Mesenchymal stem cell (in vitro differentiated cells and primary cell): ENCODE data around the gene PLA2G6.
A peak's percentile ranks its signal among the peaks of the same experiment; 100 is the strongest.

Experiments used
- DNase-seq: peaks from one replicate; pipeline ENCODE4 v3.0.0-alpha.2; 2013
- H2AFZ ChIP-seq: one replicate; pipeline ENCODE4 v1.6.1; 2013; ENCODE audit warnings: low read depth, mild to moderate bottlenecking, control low read depth, inconsistent platforms, low read length, moderate library complexity
- H2AK5ac ChIP-seq: 2 replicates; pipeline ENCODE4 v1.6.1; 2013; ENCODE audit warnings: low read length, moderate library complexity, mild to moderate bottlenecking, inconsistent platforms; ENCODE audit not compliant: severe bottlenecking
- H2BK120ac ChIP-seq: one replicate; pipeline ENCODE4 v1.6.1; 2013; ENCODE audit warnings: low read depth, mild to moderate bottlenecking, inconsistent platforms, low read length, moderate library complexity
- H2BK12ac ChIP-seq, 2 experiments: one replicate each; pipeline ENCODE4 v1.6.1; 2013; ENCODE audit warnings: inconsistent platforms in 2 of 2, low read length in 2 of 2, mild to moderate bottlenecking in 2 of 2, moderate library complexity in 2 of 2, control low read depth in 1 of 2
- H2BK15ac ChIP-seq: one replicate; pipeline ENCODE4 v1.6.1; 2013; ENCODE audit warnings: mild to moderate bottlenecking, low read depth, inconsistent platforms; ENCODE audit not compliant: poor library complexity, severe bottlenecking
- H2BK5ac ChIP-seq: 2 replicates; pipeline ENCODE4 v1.6.1; 2013; ENCODE audit warnings: low read depth, mild to moderate bottlenecking, low read length, control low read depth, inconsistent platforms; ENCODE audit not compliant: poor library complexity, severe bottlenecking
- H3K14ac ChIP-seq, 2 experiments: one replicate each; pipeline ENCODE4 v1.6.1; 2013; ENCODE audit warnings: inconsistent platforms in 2 of 2, low read length in 2 of 2, control low read depth in 1 of 2, mild to moderate bottlenecking in 1 of 2, moderate library complexity in 1 of 2
- H3K18ac ChIP-seq, 2 experiments: one replicate each; pipeline ENCODE4 v1.6.1; 2013; ENCODE audit warnings: inconsistent platforms in 2 of 2, low read length in 2 of 2, control low read depth in 1 of 2, low read depth in 1 of 2, mild to moderate bottlenecking in 1 of 2
- H3K23ac ChIP-seq, 2 experiments: one replicate each; pipeline ENCODE4 v1.6.1; 2013; ENCODE audit warnings: inconsistent platforms in 2 of 2, low read length in 2 of 2, mild to moderate bottlenecking in 2 of 2, moderate library complexity in 2 of 2, control low read depth in 1 of 2
- H3K27ac ChIP-seq: 2 replicates; pipeline ENCODE4 v1.5.1; 2013; ENCODE audit warnings: mild to moderate bottlenecking, moderate library complexity, low read length, control low read depth, inconsistent platforms; ENCODE audit not compliant: poor library complexity, severe bottlenecking
- H3K27me3 ChIP-seq, 2 experiments: 2 replicates each; pipeline versions ENCODE4 v1.6.1 to v1.7.0; 2013; ENCODE audit warnings: low read length in 2 of 2, mild to moderate bottlenecking in 2 of 2, moderate library complexity in 2 of 2, control low read depth in 1 of 2, inconsistent platforms in 1 of 2; ENCODE audit not compliant: control insufficient read depth in 1 of 2, insufficient read depth in 1 of 2
- H3K36me3 ChIP-seq, 2 experiments: 2 replicates each; pipeline versions ENCODE4 v1.6.1 to v1.7.0; 2013; ENCODE audit warnings: low read length in 2 of 2, control low read depth in 1 of 2, inconsistent platforms in 1 of 2, low read depth in 1 of 2, mild to moderate bottlenecking in 1 of 2; ENCODE audit not compliant: insufficient read depth in 2 of 2, control insufficient read depth in 1 of 2
- H3K4ac ChIP-seq, 2 experiments: one replicate each; pipeline ENCODE4 v1.6.1; 2013; ENCODE audit warnings: inconsistent platforms in 2 of 2, low read length in 2 of 2, mild to moderate bottlenecking in 2 of 2, moderate library complexity in 2 of 2, control low read depth in 1 of 2, low read depth in 1 of 2
- H3K4me1 ChIP-seq: 2 replicates; pipeline ENCODE4 v1.6.1; 2013; ENCODE audit warnings: low read depth, low read length, control low read depth; ENCODE audit not compliant: control insufficient read depth, insufficient read depth
- H3K4me2 ChIP-seq: 2 replicates; pipeline ENCODE4 v1.6.1; 2013; ENCODE audit warnings: low read length, mild to moderate bottlenecking, inconsistent platforms; ENCODE audit not compliant: poor library complexity, severe bottlenecking
- H3K4me3 ChIP-seq, 2 experiments: 2 replicates each; pipeline versions ENCODE4 v1.5.1 to v1.7.0; 2013; ENCODE audit warnings: low read length in 2 of 2, mild to moderate bottlenecking in 2 of 2, control low read depth in 1 of 2, low read depth in 1 of 2; ENCODE audit not compliant: insufficient read depth in 1 of 2
- H3K79me1 ChIP-seq: replicated peaks from 2 replicates; pipeline ENCODE4 v1.6.1; 2013; ENCODE audit warnings: mild to moderate bottlenecking, control low read depth, low read length, inconsistent platforms; ENCODE audit not compliant: poor library complexity, severe bottlenecking
- H3K9ac ChIP-seq: 2 replicates; pipeline ENCODE4 v1.7.0; 2013; ENCODE audit warnings: mild to moderate bottlenecking, low read length, moderate library complexity
- H3K9me3 ChIP-seq: 2 replicates; pipeline ENCODE4 v1.7.0; 2013; ENCODE audit warnings: mild to moderate bottlenecking, low read length; ENCODE audit not compliant: control insufficient read depth
- H4K8ac ChIP-seq: one replicate; pipeline ENCODE4 v1.6.1; 2013; ENCODE audit warnings: inconsistent platforms, mild to moderate bottlenecking, low read length, moderate library complexity
- H4K91ac ChIP-seq: one replicate; pipeline ENCODE4 v1.6.1; 2013; ENCODE audit warnings: mild to moderate bottlenecking, low read length, inconsistent platforms
- WGBS: methylation state at CpG from one replicate; pipeline ENCODE4 v1.1.7; 2013; ENCODE audit warnings: mixed read lengths; 5-methylcytosine and 5-hydroxymethylcytosine counted together

The PLA2G6 gene

DNA sequence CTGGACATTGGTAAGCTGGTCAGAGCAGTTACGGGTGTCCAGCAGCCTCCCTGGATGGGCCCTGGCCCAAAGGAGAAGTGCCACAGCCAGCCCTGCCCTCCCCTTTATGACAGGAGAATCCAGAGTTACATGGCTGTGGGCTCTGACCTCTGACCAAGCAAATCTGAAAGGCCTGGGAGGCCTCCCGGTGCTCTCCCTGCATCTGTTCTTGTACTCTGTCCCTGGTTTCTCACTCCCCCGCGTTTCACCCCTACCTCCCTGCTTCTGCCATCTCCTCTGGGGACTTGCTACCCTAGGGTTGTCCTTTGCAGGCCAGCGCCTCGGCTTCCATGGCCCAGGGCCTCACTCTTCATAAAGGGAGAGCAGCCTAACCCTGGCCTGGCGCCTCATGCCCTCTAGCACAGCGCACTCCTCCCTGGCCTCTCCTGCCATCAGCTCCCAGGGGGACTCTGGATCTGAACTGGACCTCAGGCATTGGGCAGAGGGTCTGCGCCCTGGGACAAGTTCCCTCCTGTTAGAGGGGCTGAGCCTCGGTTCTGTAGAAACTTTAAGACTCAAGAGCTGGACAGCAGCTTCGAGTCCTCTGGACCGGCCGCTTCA is 113.8 kb downstream of the PLA2G6 start:
- H3K27me3 ChIP-seq: no peaks in the 10 kb centered on the region
- H2BK120ac ChIP-seq: no peak overlapping the region
- H3K4me1 ChIP-seq: no peaks in the 10 kb centered on the region
- H3K23ac ChIP-seq: no peak overlapping the region
- no peak overlapping the region for H2AFZ ChIP-seq
- H3K4ac ChIP-seq: no peak overlapping the region
- H2AK5ac ChIP-seq: no peak overlapping the region
- H3K36me3 ChIP-seq: peaks cover 12 to 90% of the 10 kb centered on the region in 2 experiments
- H4K8ac ChIP-seq: no peak overlapping the region
- H3K14ac ChIP-seq: no peak overlapping the region
- no peak overlapping the region for H4K91ac ChIP-seq
- H2BK12ac ChIP-seq: no peak overlapping the region
- no peaks in the 10 kb centered on the region for H3K9me3 ChIP-seq
- WGBS: 91% methylated on average over 13 of the region's 13 CpGs
- H3K18ac ChIP-seq: no peak overlapping the region
- no peak for DNase-seq
- no peak overlapping the region for H2BK15ac ChIP-seq
- no peak overlapping the region for H3K9ac ChIP-seq
- no peak overlapping the region for H3K4me2 ChIP-seq
- no peaks in the 10 kb centered on the region for H3K79me1 ChIP-seq
- no peak overlapping the region for H2BK5ac ChIP-seq
- H3K27ac ChIP-seq: no peak overlapping the region
- H3K4me3 ChIP-seq: no peak overlapping the region

DNA sequence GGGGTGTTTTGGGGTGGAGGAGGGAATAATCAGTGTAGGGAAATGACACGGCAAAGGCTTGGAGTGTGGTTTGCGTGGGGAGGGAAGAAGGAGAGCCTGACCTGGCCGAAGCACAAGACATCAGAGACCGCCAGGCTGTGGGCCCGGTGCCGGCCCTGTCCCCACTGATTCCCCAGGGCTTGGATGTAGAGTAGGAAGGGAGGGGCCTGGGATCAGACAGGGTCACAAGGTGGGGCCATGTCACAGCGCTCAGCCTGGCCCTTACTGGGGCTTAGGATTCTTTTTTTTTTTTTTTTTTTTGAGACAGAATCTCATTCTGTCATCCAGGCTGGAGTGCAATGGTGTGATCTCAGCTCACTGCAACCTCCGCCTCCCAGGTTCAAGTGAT is 114.6 kb downstream of the PLA2G6 start:
- peaks cover 1% of the 10 kb centered on the region for H3K79me1 ChIP-seq
- no peak overlapping the region for H2BK5ac ChIP-seq
- H4K8ac ChIP-seq: peak overlapping the region; percentile 5
- no peak overlapping the region for H3K4me2 ChIP-seq
- H2AK5ac ChIP-seq: no peak overlapping the region
- H2BK12ac ChIP-seq: no peak overlapping the region
- H3K36me3 ChIP-seq: peaks cover 12 to 83% of the 10 kb centered on the region in 2 experiments
- no peak overlapping the region for H3K9ac ChIP-seq
- DNase-seq: no peak
- no peak overlapping the region for H3K14ac ChIP-seq
- 96% methylated on average over 8 of the region's 8 CpGs for WGBS
- no peaks in the 10 kb centered on the region for H3K4me1 ChIP-seq
- no peaks in the 10 kb centered on the region for H3K9me3 ChIP-seq
- no peak overlapping the region for H3K27ac ChIP-seq
- no peak overlapping the region for H3K4me3 ChIP-seq
- no peak overlapping the region for H4K91ac ChIP-seq
- H2AFZ ChIP-seq: no peak overlapping the region
- H3K4ac ChIP-seq: no peak overlapping the region
- H3K18ac ChIP-seq: no peak overlapping the region
- no peak overlapping the region for H3K23ac ChIP-seq
- H3K27me3 ChIP-seq: no peaks in the 10 kb centered on the region
- H2BK120ac ChIP-seq: no peak overlapping the region
- H2BK15ac ChIP-seq: no peak overlapping the region

DNA sequence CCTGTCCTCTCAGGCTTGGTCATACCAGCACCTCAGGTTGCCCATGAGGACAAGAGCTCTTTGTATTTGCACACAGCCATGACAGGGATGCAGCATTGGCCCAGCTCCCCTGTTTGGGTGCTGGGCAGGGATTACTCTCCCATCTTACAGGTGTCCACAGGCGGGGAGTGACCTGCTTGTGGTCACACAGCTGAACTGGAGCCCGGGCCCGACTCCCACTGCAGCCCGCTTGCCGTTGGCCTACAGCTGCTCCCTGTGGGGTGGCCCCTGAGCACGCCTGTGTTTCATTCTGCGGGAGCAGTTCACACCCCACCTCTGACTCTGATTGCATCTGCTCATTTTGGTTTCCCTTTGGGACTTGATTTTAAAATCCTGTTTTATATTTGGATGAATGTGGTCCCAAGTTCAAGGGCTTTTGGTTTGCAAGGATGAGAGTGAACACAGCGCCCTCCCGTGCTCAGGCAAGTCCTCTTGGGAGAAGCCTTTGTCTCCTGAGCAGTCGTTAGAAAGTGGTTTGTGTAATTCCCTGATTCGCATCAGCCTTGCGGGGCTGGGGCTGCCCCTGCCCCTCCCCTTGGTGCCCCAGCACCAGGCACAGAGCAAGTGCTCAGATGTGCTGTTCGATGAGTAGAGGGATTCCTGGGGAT is 115.1 kb downstream of the PLA2G6 start:
- Histone ChIP-seq H3K18ac (no peak overlapping the region), H2BK12ac (no peak overlapping the region), H3K4me2 (no peak overlapping the region), H2BK15ac (no peak overlapping the region), H3K36me3 (peaks cover 12 to 78% of the 10 kb centered on the region in 2 experiments), H3K4me1 (no peaks in the 10 kb centered on the region), H3K9me3 (no peaks in the 10 kb centered on the region), H2BK5ac (no peak overlapping the region), H3K14ac (no peak overlapping the region), H4K91ac (no peak overlapping the region), H2AFZ (no peak overlapping the region), H3K4me3 (no peak overlapping the region), H3K4ac (no peak overlapping the region), H4K8ac (no peak overlapping the region), H3K9ac (no peak overlapping the region), H3K27me3 (no peaks in the 10 kb centered on the region), H3K27ac (no peak overlapping the region), H2BK120ac (no peak overlapping the region), H2AK5ac (no peak overlapping the region), H3K23ac (no peak overlapping the region), H3K79me1 (peaks cover 1% of the 10 kb centered on the region)
- 91% methylated on average over 11 of the region's 13 CpGs for WGBS
- DNase-seq: no peak

DNA sequence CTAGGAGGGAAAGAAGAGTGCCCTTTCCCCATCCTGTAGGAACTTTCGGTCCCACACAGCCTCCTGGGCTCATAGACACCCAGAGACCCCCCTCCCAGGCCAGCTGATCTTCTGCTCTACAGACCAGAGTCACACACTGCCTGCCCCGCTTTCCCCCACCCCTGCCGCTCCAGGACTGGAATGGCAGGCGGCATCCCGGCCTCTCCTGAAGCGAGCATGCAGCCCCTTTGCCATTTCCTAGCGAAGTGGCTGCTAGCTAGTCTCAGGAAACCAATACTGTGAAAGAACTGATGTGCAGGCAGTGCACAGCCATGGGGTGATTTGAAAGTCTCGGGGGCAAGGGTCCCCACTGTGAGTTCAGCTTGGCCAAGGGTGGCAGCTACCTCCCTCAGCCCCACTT is 116.1 kb downstream of the PLA2G6 start:
- no peak overlapping the region for H3K14ac ChIP-seq
- H3K79me1 ChIP-seq: peaks cover 3% of the 10 kb centered on the region
- H2BK120ac ChIP-seq: no peak overlapping the region
- H2AK5ac ChIP-seq: no peak overlapping the region
- no peak overlapping the region for H4K91ac ChIP-seq
- no peak overlapping the region for H2AFZ ChIP-seq
- peaks cover 12 to 72% of the 10 kb centered on the region in 2 experiments for H3K36me3 ChIP-seq
- no peaks in the 10 kb centered on the region for H3K9me3 ChIP-seq
- H2BK15ac ChIP-seq: no peak overlapping the region
- H3K9ac ChIP-seq: no peak overlapping the region
- no peak overlapping the region for H3K27ac ChIP-seq
- WGBS: 94% methylated on average over 8 of the region's 8 CpGs
- H2BK12ac ChIP-seq: no peak overlapping the region
- H3K27me3 ChIP-seq: no peaks in the 10 kb centered on the region
- H4K8ac ChIP-seq: no peak overlapping the region
- H3K4ac ChIP-seq: no peak overlapping the region
- no peak overlapping the region for H3K18ac ChIP-seq
- no peak overlapping the region for H2BK5ac ChIP-seq
- DNase-seq: no peak
- no peaks in the 10 kb centered on the region for H3K4me1 ChIP-seq
- H3K4me3 ChIP-seq: no peak overlapping the region
- H3K23ac ChIP-seq: no peak overlapping the region
- no peak overlapping the region for H3K4me2 ChIP-seq
